HG02623 (cell line): ENCODE data around the gene FHL2.

Experiments used
- ATAC-seq: cut with Tn5 transposase; IDR thresholded peaks from one replicate; pipeline ENCODE4 v1.9.1; 2021; ENCODE audit warnings: moderate library complexity; ENCODE audit not compliant: unreplicated experiment

FHL2 gene

GRCh38 chr2:105320651-105321215 is 78.1 kb downstream of the FHL2 start:
- ATAC-seq, result no peak

- no peak for ATAC-seq
Measured at GRCh38 chr2:105317937-105318336, 80.9 kb downstream of the FHL2 start.

GRCh38 chr2:105315314-105315713 is 83.5 kb downstream of the FHL2 start:
- ATAC-seq, result peak; percentile 74

GRCh38 chr2:105313877-105314276 is 85.0 kb downstream of the FHL2 start:
- ATAC-seq, result peak; percentile 33
